ENCODE data around the gene HDHD2. TPM values are rescaled to one million over a fixed set of nuclear protein-coding genes. Genes with fewer than 3 reads are reported as not detected.

Gene HDHD2
- total and polyA plus RNA-seq, 2 of the 13 experiments (the other 11 are each of a cell fraction or from before 2014, with no cell fraction given), result 10.2 to 34.7 TPM

DNA sequence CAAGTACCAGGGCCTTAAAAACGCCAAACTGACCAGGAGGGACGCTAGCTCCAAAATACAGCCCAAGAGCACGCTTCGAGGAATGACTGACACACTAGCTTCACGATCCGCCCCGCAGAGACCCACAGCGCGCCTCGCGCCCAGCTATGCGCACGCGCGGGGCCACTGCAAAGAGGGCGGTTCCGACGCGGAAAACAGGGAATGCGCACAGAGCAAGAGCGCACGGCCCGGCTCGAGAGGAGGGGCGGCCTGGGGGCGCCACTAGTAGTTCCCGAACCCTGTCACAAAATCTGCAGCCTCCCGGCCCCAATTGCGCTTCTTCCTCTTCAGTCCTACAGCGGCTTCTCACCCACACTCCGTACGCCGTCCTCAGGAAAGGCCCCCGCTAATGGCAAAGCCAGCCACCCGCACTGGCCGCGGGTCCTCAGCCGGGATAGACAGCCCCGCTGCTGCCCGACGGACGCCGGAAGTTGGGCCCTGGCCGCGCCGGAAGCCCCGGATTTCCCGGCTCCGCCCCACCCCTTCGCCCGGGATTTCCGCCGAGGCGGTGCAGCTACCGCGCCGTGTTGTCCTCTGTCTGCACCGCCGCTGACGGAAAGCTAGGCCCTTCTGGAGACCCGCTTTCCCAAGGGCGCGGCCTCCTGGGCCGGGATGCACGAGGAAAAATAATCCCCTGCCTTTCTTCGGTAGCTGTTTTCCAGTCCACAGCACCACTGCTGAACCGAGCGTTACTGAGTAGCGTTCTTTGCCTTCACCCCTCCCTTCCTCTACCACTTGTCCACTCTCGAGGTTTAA is at the start of gene HDHD2 (continued):
- peak; percentile 94 for TF ChIP-seq KAT8 (CRISPR knock-in tag; IDR thresholded peaks at IDR 0.05)
- peak; percentile 71; the same call in 1 of the 2 replicates for TF ChIP-seq ZIK1 (CRISPR knock-in tag; IDR thresholded peaks at IDR 0.05; ENCODE audit: borderline replicate concordance, low read depth)
- TF ChIP-seq IRF2 (CRISPR knock-in tag; IDR thresholded peaks at IDR 0.05), result peak; percentile 59; the same call in 1 of the 2 replicates
- no peak; the same call in 1 of the 2 replicates for TF ChIP-seq ZNF770 (CRISPR knock-in tag; IDR thresholded peaks at IDR 0.05)
- peak; percentile 60; the same call in 1 of the 2 replicates for TF ChIP-seq ZNF232 (CRISPR knock-in tag; IDR thresholded peaks at IDR 0.05; ENCODE audit: borderline replicate concordance)
- peak; percentile 73 for TF ChIP-seq ELF3 (CRISPR knock-in tag; IDR thresholded peaks at IDR 0.05)
- TF ChIP-seq NONO (IDR thresholded peaks at IDR 0.05), result no peak
- TF ChIP-seq NONO (CRISPR knock-in tag; conservative IDR thresholded peaks at IDR 0.05), result peak; percentile 62; the same call in 1 of the 2 replicates
- TF ChIP-seq, protein P1, sequence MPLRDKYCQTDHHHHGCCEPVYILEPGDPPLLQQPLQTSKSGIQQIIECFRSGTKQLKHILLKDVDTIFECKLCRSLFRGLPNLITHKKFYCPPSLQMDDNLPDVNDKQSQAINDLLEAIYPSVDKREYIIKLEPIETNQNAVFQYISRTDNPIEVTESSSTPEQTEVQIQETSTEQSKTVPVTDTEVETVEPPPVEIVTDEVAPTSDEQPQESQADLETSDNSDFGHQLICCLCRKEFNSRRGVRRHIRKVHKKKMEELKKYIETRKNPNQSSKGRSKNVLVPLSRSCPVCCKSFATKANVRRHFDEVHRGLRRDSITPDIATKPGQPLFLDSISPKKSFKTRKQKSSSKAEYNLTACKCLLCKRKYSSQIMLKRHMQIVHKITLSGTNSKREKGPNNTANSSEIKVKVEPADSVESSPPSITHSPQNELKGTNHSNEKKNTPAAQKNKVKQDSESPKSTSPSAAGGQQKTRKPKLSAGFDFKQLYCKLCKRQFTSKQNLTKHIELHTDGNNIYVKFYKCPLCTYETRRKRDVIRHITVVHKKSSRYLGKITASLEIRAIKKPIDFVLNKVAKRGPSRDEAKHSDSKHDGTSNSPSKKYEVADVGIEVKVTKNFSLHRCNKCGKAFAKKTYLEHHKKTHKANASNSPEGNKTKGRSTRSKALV (CRISPR knock-in tag; IDR thresholded peaks at IDR 0.05), result peak; percentile 35; the same call in 1 of the 2 replicates
- peak; percentile 85 for TF ChIP-seq ZBTB7A (CRISPR knock-in tag; IDR thresholded peaks at IDR 0.05)
- no peak for TF ChIP-seq HOXA5 (CRISPR knock-in tag; IDR thresholded peaks at IDR 0.05)
- no peak for TF ChIP-seq ZC3H4 (CRISPR knock-in tag; IDR thresholded peaks at IDR 0.05; ENCODE audit: borderline replicate concordance)
- no peak for TF ChIP-seq NFE2 (CRISPR knock-in tag; IDR thresholded peaks at IDR 0.05)
- TF ChIP-seq YEATS4 (CRISPR knock-in tag; IDR thresholded peaks at IDR 0.05; ENCODE audit: borderline replicate concordance), result no peak; the same call in none of the 2 replicates
- no peak for TF ChIP-seq ZBTB21 (CRISPR knock-in tag; IDR thresholded peaks at IDR 0.05)
- TF ChIP-seq TGIF2 (CRISPR knock-in tag; IDR thresholded peaks at IDR 0.05), result peak; percentile 78
- peak; percentile 55; the same call in 1 of the 2 replicates for TF ChIP-seq MXD3 (CRISPR knock-in tag; IDR thresholded peaks at IDR 0.05)
- TF ChIP-seq ZNF552 (CRISPR knock-in tag; IDR thresholded peaks at IDR 0.05; ENCODE audit: borderline replicate concordance), result 0 out of 2 replicates have a peak, but pooled peaks have one; percentile 79
- TF ChIP-seq KDM3A (CRISPR knock-in tag; IDR thresholded peaks at IDR 0.05; ENCODE audit: low read depth), result peak; percentile 58; the same call in 1 of the 2 replicates
- TF ChIP-seq ZNF335 (CRISPR knock-in tag; IDR thresholded peaks at IDR 0.05), result peak; percentile 98
- TF ChIP-seq CEBPG (CRISPR knock-in tag; IDR thresholded peaks at IDR 0.05), result no peak
- TF ChIP-seq, protein P2, sequence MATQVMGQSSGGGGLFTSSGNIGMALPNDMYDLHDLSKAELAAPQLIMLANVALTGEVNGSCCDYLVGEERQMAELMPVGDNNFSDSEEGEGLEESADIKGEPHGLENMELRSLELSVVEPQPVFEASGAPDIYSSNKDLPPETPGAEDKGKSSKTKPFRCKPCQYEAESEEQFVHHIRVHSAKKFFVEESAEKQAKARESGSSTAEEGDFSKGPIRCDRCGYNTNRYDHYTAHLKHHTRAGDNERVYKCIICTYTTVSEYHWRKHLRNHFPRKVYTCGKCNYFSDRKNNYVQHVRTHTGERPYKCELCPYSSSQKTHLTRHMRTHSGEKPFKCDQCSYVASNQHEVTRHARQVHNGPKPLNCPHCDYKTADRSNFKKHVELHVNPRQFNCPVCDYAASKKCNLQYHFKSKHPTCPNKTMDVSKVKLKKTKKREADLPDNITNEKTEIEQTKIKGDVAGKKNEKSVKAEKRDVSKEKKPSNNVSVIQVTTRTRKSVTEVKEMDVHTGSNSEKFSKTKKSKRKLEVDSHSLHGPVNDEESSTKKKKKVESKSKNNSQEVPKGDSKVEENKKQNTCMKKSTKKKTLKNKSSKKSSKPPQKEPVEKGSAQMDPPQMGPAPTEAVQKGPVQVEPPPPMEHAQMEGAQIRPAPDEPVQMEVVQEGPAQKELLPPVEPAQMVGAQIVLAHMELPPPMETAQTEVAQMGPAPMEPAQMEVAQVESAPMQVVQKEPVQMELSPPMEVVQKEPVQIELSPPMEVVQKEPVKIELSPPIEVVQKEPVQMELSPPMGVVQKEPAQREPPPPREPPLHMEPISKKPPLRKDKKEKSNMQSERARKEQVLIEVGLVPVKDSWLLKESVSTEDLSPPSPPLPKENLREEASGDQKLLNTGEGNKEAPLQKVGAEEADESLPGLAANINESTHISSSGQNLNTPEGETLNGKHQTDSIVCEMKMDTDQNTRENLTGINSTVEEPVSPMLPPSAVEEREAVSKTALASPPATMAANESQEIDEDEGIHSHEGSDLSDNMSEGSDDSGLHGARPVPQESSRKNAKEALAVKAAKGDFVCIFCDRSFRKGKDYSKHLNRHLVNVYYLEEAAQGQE (IDR thresholded peaks at IDR 0.05; ENCODE audit: borderline replicate concordance in 1 of 2, low read depth in 1 of 2, low read length in 2 of 2), result 0 out of 4 replicates have a peak, but pooled peaks of 1 of the 2 experiments have one; percentile 30
